Right renal cortex interstitium (tissue), 3 donors: Measurements from ENCODE around the gene CCNF. TPM values are rescaled to one million over a fixed set of nuclear protein-coding genes. Genes with fewer than 3 reads are reported as not detected.
"Not testable (repeated sequence)": the region's sequence is repeated elsewhere in the genome, so short reads cannot be mapped to it uniquely, and the experiment has no call there.

Experiments
- DNase-seq, 3 donors: peaks; one replicate each; pipeline ENCODE4 v3.0.0-alpha.2; 2013; ENCODE audit warnings: low read depth in 3 of 3, low spot score in 2 of 3
- polyA plus RNA-seq, 3 donors: library from polyadenylated mRNA; unstranded; fragments of 120-200 nt; gene quantifications; one replicate each; pipeline ENCODE4 v1.2.1, GENCODE V29; 2013; ENCODE audit not compliant: insufficient read length in 3 of 3

Gene CCNF
- polyA plus RNA-seq = 10 to 100 TPM in 1 of 3 donors, 1 to 10 TPM in 2; 9.8 to 10.3 (median 9.9) TPM

- DNase-seq = peak; percentile 81 to 92 (median 90)
Observed at GRCh38 chr16:2429034-2429770, at the start of gene CCNF. TSS of gene CCNF (plus strand) at chr16:2429447. CDS start at chr16:2429482, 35 bp downstream.

GRCh38 chr16:2383501-2383900 lies 45.7 kb upstream of the CCNF start:
- no peak for DNase-seq

GRCh38 chr16:2384426-2384825 lies 44.8 kb upstream of the CCNF start:
- DNase-seq = no peak

- no peak for DNase-seq
Observed at GRCh38 chr16:2385190-2385836, 43.9 kb upstream of the CCNF start.

- DNase-seq = not testable (repeated sequence)
Observed at GRCh38 chr16:2385982-2386381, 43.3 kb upstream of the CCNF start.

- DNase-seq = no peak
Observed at GRCh38 chr16:2386990-2387389, 42.3 kb upstream of the CCNF start.

GRCh38 chr16:2388139-2388874 lies 40.9 kb upstream of the CCNF start:
- no peak for DNase-seq

- DNase-seq = no peak
Observed at GRCh38 chr16:2388875-2389433, 40.3 kb upstream of the CCNF start.

GRCh38 chr16:2392025-2392424 lies 37.2 kb upstream of the CCNF start:
- DNase-seq = no peak

- DNase-seq = no peak
Observed at GRCh38 chr16:2398520-2398919, 30.7 kb upstream of the CCNF start.

- DNase-seq = no peak
Observed at GRCh38 chr16:2404099-2404498, 25.1 kb upstream of the CCNF start.

- DNase-seq = no peak
Observed at GRCh38 chr16:2415085-2415484, 14.2 kb upstream of the CCNF start.

- DNase-seq = no peak
Observed at GRCh38 chr16:2420035-2420434, 9.2 kb upstream of the CCNF start.

- no peak for DNase-seq
Observed at GRCh38 chr16:2422123-2422867, 7.0 kb upstream of the CCNF start.

- no peak for DNase-seq
Observed at GRCh38 chr16:2424061-2425007, 4.9 kb upstream of the CCNF start.

GRCh38 chr16:2425008-2425518 lies 4.2 kb upstream of the CCNF start:
- DNase-seq = no peak

- no peak for DNase-seq
Observed at GRCh38 chr16:2425825-2426430, 3.3 kb upstream of the CCNF start.

GRCh38 chr16:2426941-2427361 lies 2.3 kb upstream of the CCNF start:
- no peak for DNase-seq

- DNase-seq = no peak
Observed at GRCh38 chr16:2427526-2427925, 1.7 kb upstream of the CCNF start.
